PFSK-1 (cell line): ENCODE measurements around the gene RALGPS1.

Source experiments
- FOXP2 ChIP-seq: optimal IDR thresholded peaks from 2 replicates; pipeline ENCODE3; 2011; ENCODE audit warnings: borderline replicate concordance, control low read depth, inconsistent platforms; ENCODE audit not compliant: insufficient read depth; ENCODE audit errors: extremely low read length, extremely low read depth
- POLR2AphosphoS5 ChIP-seq: IDR thresholded peaks from 2 replicates; pipeline ENCODE4 v1.6.1; 2012; ENCODE audit warnings: low read depth, mild to moderate bottlenecking, control low read depth, low read length, moderate library complexity
- REST ChIP-seq, 2 experiments: IDR thresholded peaks; 2 replicates each; pipeline versions ENCODE4 v1.6.1 to v1.8.0; 2011 to 2012; ENCODE audit warnings: low read depth in 2 of 2, low read length in 2 of 2, control low read depth in 1 of 2, inconsistent platforms in 1 of 2, mild to moderate bottlenecking in 1 of 2, moderate library complexity in 1 of 2; ENCODE audit not compliant: insufficient read depth in 1 of 2
- SIN3A ChIP-seq: IDR thresholded peaks from 2 replicates; pipeline ENCODE4 v1.6.1; 2012; ENCODE audit warnings: mild to moderate bottlenecking, low read length, moderate library complexity, borderline replicate concordance; ENCODE audit not compliant: insufficient read depth
- TAF1 ChIP-seq: IDR thresholded peaks from 2 replicates; pipeline ENCODE4 v1.6.1; 2012; ENCODE audit warnings: low read length, control low read depth, borderline replicate concordance; ENCODE audit not compliant: insufficient read depth

DNA sequence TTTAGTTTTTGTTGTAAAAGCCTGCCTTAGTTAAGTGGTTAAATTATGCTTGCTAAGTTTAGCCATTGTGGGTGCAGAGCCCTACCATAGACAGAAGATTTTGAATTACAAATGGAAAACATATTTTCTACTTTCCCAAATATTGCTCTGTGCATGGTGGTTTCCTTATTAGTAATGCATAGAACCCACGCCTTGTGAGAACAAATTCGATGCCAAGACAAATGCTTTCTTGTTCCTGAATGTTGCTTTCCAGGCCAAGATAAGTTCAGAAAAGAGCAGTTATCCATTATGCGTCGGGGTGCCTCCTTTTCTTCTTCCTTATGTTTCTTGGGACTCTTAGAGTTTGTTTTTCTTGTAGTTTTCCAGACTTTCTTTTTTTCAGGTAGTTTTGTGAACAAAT is 319.0 kb downstream of the RALGPS1 start:
- TF ChIP-seq POLR2AphosphoS5, result no peak
- no peak for TF ChIP-seq REST (IDR thresholded peaks at IDR 0.05; ENCODE audit: insufficient read depth in 1 of 2, low read depth in 2 of 2, low read length in 2 of 2)
- no peak for TF ChIP-seq TAF1
- TF ChIP-seq FOXP2, result no peak
- no peak for TF ChIP-seq SIN3A
